ENCODE measurements around the gene CDK5RAP2.

DNA sequence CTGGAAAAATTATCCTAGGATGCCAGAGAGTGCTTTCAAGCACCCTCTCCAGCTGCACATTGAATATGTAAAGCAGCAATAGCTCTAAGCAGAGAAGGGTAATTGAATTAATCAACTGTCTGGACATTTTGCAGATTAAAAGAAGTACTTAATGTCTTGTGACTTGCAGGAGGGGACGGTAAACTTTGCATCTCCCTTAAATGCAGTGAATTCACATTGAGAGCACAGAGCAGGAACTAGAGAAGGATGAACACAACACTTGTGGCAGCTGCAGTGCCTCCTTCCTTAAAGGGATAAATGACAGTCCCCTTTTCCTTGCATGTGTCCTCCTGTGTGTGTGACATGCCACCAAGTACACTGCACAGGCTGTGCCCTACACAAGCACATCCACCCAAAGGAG lies 7.4 kb upstream of the CDK5RAP2 start:
- TF ChIP-seq, protein P1, sequence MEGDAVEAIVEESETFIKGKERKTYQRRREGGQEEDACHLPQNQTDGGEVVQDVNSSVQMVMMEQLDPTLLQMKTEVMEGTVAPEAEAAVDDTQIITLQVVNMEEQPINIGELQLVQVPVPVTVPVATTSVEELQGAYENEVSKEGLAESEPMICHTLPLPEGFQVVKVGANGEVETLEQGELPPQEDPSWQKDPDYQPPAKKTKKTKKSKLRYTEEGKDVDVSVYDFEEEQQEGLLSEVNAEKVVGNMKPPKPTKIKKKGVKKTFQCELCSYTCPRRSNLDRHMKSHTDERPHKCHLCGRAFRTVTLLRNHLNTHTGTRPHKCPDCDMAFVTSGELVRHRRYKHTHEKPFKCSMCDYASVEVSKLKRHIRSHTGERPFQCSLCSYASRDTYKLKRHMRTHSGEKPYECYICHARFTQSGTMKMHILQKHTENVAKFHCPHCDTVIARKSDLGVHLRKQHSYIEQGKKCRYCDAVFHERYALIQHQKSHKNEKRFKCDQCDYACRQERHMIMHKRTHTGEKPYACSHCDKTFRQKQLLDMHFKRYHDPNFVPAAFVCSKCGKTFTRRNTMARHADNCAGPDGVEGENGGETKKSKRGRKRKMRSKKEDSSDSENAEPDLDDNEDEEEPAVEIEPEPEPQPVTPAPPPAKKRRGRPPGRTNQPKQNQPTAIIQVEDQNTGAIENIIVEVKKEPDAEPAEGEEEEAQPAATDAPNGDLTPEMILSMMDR (IDR thresholded peaks at IDR 0.05; ENCODE audit: low read depth, low read length): no peak
- TF ChIP-seq EZH2phosphoT487 (IDR thresholded peaks at IDR 0.05; ENCODE audit: low read depth): no peak
